HG03571 (cell line): ENCODE results near the gene MAGEE1.

Source experiments
- ATAC-seq: cut with Tn5 transposase; IDR thresholded peaks from one replicate; pipeline ENCODE4 v1.9.1; 2021; ENCODE audit not compliant: unreplicated experiment

MAGEE1 gene, protein sequence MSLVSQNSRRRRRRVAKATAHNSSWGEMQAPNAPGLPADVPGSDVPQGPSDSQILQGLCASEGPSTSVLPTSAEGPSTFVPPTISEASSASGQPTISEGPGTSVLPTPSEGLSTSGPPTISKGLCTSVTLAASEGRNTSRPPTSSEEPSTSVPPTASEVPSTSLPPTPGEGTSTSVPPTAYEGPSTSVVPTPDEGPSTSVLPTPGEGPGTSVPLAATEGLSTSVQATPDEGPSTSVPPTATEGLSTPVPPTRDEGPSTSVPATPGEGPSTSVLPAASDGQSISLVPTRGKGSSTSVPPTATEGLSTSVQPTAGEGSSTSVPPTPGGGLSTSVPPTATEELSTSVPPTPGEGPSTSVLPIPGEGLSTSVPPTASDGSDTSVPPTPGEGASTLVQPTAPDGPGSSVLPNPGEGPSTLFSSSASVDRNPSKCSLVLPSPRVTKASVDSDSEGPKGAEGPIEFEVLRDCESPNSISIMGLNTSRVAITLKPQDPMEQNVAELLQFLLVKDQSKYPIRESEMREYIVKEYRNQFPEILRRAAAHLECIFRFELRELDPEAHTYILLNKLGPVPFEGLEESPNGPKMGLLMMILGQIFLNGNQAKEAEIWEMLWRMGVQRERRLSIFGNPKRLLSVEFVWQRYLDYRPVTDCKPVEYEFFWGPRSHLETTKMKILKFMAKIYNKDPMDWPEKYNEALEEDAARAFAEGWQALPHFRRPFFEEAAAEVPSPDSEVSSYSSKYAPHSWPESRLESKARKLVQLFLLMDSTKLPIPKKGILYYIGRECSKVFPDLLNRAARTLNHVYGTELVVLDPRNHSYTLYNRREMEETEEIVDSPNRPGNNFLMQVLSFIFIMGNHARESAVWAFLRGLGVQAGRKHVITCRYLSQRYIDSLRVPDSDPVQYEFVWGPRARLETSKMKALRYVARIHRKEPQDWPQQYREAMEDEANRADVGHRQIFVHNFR

DNA sequence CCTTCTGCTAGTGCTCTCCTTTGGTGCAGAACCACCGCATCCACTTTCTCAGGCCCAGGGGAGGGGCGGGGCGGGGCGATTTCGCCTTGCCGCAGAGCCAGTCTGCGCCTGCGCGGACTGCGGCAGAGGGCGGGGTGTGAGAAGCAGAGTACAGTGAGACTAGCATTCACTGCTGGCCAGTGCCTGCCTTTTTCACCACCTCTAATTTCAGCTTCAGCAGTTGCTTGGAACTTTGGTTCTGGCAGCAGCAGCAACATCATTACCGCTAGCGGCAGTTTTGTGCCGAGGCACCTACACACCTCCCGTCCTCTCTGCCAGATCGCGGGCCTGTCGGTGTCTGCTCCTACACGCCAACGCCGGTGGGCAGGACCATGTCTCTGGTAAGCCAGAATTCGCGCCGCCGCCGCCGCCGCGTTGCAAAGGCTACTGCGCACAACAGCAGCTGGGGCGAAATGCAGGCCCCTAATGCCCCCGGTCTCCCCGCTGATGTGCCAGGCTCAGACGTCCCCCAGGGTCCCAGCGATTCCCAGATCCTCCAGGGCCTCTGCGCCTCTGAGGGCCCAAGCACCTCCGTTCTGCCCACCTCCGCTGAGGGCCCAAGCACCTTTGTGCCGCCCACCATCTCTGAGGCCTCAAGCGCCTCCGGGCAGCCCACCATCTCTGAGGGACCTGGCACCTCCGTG, at the start of gene MAGEE1:
MAGEE1 (plus strand) TSS at position 151 of the 683 bp plus-strand sequence; CDS start at position 372, 221 bp downstream.
- ATAC-seq = peak; percentile 92

DNA sequence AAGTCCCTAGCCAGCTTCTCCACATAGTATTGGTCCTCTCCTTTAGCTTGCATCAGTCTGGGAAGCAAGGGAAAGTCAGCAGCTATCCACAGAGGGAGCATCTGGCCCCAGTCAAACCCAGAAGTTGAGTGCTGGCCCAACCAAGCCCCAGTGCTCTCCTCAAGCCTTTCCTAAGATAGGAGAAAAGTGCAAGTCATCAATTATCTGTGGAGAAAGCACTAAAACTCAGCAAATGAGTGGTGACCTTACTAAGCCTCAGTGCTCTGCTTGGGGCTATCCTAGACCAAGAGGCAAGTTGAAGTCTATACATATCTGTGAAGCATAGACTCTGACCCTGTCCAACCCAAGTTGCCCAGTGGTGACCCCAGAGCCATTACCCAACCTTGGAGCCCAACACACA, 28.5 kb upstream of the MAGEE1 start:
- no peak for ATAC-seq

DNA sequence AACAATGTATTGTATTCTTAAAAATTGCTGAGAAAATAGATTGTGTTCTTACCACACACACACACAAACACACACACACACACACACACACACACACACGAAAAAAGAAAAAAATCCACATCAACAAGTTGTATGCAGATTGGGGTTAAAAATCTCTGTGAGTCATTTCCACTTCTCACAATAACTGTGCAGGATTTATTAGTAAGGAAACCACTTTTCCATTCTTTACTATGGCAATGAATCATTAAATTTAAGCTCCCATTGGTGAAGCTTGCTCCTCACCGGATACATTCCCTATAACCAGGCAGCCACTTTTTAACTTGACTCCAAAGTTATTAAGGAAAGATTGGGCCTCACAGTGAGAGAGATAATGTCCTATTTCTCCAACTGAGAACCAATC, 19.7 kb upstream of the MAGEE1 start:
- ATAC-seq = no peak

DNA sequence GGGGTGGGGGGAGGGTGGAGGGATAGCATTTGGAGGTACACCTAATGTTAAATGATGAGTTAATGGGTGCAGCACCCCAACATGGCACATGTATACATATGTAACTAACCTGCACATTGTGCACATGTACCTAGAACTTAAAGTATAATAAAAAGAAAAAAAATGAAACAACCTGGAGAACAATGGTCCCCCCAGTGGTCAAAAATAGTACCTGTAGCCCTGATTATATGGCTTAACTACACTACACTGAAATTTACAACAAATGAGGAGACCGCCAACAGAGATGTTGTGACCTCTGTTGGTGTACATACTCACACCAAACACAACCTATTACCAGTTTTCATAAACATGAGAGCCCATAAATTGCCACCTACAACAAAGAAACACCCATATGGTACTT, 7.3 kb upstream of the MAGEE1 start:
- no peak for ATAC-seq

DNA sequence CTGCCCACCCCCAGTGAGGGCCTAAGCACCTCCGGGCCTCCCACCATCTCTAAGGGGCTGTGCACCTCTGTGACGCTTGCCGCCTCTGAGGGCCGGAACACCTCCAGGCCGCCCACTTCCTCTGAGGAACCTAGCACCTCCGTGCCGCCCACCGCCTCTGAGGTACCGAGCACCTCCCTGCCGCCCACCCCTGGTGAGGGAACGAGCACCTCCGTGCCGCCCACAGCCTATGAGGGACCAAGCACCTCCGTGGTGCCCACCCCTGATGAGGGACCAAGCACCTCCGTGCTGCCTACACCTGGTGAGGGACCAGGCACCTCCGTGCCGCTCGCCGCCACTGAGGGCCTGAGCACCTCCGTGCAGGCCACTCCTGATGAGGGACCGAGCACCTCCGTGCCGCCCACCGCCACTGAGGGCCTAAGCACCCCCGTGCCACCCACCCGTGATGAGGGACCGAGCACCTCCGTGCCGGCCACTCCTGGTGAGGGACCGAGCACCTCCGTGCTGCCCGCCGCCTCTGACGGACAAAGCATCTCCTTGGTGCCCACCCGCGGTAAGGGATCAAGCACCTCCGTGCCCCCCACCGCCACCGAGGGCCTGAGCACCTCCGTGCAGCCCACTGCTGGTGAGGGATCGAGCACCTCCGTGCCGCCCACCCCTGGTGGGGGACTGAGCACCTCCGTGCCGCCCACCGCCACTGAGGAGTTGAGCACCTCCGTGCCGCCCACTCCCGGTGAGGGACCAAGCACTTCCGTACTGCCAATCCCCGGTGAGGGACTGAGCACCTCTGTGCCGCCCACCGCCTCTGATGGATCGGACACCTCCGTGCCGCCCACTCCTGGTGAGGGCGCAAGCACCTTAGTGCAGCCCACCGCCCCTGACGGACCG, 977 bp downstream of the MAGEE1 start:
- peak; percentile 38 for ATAC-seq

DNA sequence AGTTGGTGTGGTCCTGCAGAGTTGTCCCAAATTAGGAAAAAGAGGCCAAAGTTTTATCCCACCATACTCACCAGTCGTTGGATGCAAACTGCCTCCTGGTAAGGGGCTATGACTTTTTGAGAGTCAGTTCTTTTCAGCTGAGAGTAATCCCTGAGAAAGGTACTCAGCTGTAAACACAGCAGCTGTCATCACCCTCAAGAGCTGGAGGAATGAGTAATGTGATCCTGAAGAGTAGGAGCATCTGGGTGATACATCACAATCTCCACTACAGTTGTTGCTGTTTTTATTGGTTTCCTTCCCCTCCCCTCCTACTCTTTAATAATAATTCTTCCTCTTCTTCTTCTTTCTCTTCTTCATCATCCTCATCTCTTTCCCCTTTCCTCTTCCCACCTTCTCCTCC, 5.7 kb downstream of the MAGEE1 start:
- no peak for ATAC-seq

DNA sequence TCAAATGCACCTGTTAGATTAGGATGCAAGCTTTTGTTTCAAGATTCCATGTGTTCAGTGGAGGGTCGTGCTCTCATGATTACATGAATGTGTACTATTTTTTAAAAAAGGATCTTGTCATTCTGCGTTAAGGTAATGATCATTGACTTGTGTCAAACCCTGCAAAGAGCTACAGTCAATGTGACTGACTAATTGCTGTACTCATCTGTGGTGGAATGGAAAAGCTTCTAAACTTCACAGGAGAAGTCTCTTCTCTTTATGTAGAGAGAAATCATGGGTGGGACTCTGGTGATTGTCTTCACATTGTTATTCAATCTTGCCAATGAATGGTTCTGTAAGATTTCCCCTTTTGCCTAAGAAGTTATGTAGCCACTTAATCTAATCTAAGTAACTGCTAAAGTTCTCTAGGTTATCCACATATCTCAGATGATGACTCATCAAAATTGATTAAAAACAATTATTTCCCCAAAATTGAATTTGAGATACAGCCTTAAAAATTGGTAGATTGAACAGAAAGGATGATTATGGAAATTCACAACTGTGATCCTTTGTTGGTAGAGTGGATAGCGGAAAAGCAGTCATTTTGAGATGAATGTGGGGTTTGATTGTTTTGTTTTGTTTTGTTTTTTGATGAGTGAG, 6.7 kb downstream of the MAGEE1 start:
- no peak for ATAC-seq

DNA sequence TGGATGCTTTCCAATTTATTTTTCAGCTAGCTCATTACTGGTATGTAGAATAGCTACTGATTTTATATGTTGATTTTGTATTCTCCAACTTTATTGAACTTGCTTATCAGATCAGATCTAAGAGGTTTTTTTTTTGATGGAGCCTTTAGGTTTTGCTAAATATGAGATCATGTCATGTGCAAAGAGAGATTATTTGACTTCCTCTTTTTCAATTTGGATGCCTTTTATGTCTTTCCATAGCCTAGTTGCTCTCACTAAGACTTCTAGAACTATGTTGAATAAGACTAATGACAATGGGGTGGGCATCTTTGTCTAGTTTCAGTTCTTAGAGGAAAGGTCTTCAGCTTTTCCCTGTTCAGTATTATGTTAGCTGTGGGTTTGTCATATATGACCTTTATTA, 11.7 kb downstream of the MAGEE1 start:
- ATAC-seq = no peak

DNA sequence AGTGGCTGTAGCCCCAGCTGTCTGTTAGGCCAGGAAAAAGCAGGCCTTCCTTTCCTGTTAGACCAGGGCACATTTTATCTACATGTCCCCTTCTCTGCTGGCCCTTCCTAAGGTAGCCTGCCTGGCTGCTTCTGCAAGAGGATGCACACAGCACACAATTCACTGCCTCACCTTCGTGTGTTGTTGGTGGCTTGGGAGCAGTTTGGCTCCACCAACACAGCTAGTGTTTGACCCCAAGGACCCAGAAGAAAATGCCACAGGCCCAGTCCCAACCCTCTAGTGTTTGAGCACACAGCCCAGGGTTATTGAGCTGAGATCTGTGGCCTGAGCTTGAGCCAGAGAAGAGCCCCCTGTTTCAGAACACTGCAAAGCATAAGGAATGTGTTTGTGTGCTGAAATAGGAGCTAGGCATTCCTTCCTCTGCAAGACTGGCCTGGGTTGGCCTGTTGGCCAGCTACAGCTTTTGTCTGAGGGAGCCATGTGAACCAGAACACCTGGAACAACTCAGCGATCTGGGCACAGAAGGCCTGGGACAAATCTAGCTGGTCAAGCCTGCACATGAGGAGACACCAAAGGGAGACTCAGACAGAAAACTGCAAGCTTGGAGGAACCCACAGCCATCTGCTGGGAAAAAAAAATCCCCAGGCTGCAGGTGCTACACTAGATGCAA, 26.4 kb downstream of the MAGEE1 start:
- ATAC-seq = no peak

DNA sequence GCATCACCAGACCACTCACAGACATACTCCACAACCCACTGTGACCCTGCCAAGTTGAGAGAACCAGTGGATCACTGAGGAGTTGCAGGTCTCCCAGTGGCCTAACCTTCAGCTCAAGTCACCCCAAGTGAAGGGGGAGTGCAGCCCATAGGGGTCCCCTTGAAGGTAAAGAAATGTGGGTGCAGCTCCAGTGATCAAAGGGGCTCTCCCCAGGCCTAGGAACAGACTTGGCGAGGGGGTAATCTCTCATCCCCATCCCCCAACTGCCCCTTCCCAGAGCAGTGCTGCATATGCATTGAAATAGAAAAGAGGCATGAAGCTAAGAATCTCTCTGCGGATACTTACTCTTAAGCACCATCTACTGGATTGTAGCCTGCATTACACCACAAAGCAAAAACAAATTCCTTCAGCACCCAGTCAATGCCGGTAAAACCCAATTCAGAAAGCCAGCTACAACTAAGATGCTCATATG, 27.0 kb downstream of the MAGEE1 start:
- peak; percentile 49 for ATAC-seq

DNA sequence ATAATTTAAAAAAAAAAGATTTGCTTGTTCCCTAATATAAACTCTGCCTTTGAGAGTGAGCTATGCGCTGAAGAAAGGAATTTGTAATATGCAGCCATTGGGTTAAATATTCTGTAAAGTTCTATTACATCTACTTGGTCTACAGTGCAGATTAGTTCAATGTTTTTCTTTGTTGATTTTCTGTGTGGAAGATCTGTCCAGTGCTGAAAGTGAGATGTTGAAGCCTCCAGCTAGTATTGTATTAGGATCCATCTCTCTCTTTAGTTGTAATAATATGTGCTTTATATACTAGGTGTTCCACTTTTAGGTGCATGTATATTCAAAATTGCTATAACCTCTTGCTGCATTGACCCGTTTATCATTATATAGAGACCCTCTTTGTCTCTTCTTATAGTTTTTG, 49.8 kb downstream of the MAGEE1 start:
- ATAC-seq = no peak
